GM12864 (cell line): Measurements from ENCODE around the gene REXO1.

Source experiments
- DNase-seq: peaks from one replicate; pipeline ENCODE4 v3.0.0-alpha.2; 2011; ENCODE audit warnings: low read depth
- H3K4me3 ChIP-seq: 2 replicates; pipeline ENCODE4 v1.5.1; 2011; ENCODE audit warnings: mild to moderate bottlenecking, low read depth, low read length, control low read depth
- CTCF ChIP-seq: IDR thresholded peaks from 2 replicates; pipeline ENCODE4 v1.5.1; 2011; ENCODE audit warnings: low read depth, mild to moderate bottlenecking, moderate library complexity, low read length, control low read depth, inconsistent platforms; ENCODE audit errors: missing control alignments

The REXO1 gene

GRCh38 chr19:1789261-1790041, 58.8 kb downstream of the REXO1 start:
- no peak for TF ChIP-seq CTCF
- no peak overlapping the region for H3K4me3 ChIP-seq
- no peak for DNase-seq

GRCh38 chr19:1787116-1787515, 61.2 kb downstream of the REXO1 start:
- H3K4me3 ChIP-seq: no peak overlapping the region
- DNase-seq: no peak
- TF ChIP-seq CTCF: no peak

GRCh38 chr19:1786668-1787067, 61.6 kb downstream of the REXO1 start:
- H3K4me3 ChIP-seq: no peak overlapping the region
- no peak for DNase-seq
- no peak for TF ChIP-seq CTCF

GRCh38 chr19:1785310-1785709, 63.0 kb downstream of the REXO1 start:
- DNase-seq: no peak
- no peak for TF ChIP-seq CTCF

GRCh38 chr19:1783874-1784273, 64.4 kb downstream of the REXO1 start:
- no peak for DNase-seq
- TF ChIP-seq CTCF: no peak
- no peak overlapping the region for H3K4me3 ChIP-seq

More at GRCh38 chr19:1785310-1785709, 63.0 kb downstream of the REXO1 start:
- H3K4me3 ChIP-seq: no peak overlapping the region

GRCh38 chr19:1783354-1783753, 64.9 kb downstream of the REXO1 start:
- no peak for TF ChIP-seq CTCF
- no peak for DNase-seq
- no peak overlapping the region for H3K4me3 ChIP-seq

GRCh38 chr19:1782521-1782920, 65.8 kb downstream of the REXO1 start:
- no peak for TF ChIP-seq CTCF
- DNase-seq: no peak
- H3K4me3 ChIP-seq: no peak overlapping the region
